HG02571 (cell line): ENCODE measurements around the gene DACH1.
"Not testable (repeated sequence)": the region's sequence is repeated elsewhere in the genome, so short reads cannot be mapped to it uniquely, and the experiment has no call there.

ENCODE experiments used
- ATAC-seq: cut with Tn5 transposase; IDR thresholded peaks from one replicate; pipeline ENCODE4 v1.9.1; 2021; ENCODE audit warnings: mild to moderate bottlenecking, moderate library complexity; ENCODE audit not compliant: unreplicated experiment

Gene DACH1

GRCh38 chr13:71866335-71867130, 471 bp downstream of the DACH1 start:
- ATAC-seq: no peak

GRCh38 chr13:71865874-71866334, 1.1 kb downstream of the DACH1 start:
- no peak for ATAC-seq

DNA sequence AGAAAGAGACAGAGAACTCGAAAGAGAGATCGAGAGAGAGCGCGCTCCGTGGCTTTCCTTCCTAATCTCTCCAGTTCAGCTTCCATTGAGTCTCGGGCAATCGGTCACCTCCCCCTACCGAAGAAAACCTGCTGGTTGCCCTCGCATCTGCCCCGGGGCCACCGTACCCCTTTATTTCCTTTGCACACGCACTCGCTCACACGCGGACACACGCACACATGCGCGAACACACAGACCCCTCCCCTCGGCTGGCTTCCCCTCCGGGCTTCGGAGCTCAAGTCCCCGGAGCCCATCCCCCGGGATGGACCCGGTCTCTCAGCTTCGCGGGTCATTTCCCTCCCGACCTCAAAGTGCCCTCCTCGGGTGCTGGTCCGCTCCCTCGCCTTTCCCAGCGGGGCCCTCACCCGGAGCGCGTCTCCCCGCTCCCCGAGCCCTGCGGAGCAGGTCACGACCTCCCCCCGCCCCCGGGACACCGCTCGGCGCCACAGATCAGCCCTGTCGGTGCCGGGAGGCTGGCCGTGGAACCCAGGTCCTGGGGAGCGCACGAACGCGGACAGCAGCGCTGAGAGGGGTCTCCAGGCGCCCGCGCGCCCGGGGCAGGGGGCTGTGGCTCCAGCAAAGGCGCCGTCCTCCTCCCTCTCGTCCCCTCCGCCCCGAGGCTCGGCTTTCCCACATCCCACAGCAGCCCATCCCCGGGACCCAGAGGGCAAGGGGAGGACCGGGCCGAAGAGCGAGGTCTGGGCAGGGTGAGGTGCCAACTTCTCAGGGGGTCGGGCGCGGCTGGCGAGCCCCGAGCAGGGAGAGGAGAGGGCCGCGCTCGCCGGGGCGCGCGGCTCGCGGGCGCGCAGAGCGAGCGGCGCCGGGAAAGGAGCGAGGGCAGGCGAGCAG, 1.8 kb downstream of the DACH1 start:
- no peak for ATAC-seq

DNA sequence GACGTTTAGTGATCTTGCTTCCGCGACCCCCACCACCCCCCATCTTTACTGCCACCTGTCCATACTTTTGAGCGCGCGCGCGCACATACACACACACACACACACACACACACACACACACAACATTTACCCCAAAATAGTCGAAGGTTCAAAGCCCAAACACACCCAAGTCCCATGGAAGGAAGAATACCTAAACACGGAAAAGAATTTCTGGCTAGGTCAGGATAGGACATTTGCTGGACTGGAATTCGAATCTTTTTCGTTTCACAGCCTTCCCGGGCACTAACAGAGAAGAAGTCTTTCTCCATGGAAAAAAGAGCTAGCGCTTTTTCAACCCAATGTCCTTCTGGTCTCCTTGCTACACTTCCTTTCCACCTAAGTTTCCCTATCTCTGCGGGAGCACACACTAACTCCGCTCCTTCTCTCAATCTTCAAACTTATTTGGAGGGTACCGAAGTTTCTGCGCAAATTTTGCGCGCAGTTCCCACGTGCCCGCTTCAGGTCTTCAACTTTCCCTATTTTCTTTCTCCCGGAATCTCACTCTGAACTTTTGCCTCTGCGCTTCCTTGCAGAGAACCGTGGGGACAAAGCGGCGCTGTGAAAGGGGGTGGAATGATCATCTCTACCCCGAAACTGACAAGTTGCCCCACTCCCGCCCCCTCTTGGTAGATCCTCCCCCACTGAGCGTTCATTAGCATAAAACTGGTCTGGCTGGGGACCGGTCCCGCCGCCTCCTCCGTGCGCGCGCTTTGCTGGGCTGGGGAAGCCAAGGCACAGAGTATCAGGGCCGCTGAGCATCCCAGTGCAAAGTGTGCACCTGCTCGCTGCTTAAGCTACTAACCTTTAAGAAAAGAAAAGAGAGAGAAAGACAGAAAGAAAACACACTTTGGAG, 2.7 kb downstream of the DACH1 start:
- ATAC-seq: no peak

DNA sequence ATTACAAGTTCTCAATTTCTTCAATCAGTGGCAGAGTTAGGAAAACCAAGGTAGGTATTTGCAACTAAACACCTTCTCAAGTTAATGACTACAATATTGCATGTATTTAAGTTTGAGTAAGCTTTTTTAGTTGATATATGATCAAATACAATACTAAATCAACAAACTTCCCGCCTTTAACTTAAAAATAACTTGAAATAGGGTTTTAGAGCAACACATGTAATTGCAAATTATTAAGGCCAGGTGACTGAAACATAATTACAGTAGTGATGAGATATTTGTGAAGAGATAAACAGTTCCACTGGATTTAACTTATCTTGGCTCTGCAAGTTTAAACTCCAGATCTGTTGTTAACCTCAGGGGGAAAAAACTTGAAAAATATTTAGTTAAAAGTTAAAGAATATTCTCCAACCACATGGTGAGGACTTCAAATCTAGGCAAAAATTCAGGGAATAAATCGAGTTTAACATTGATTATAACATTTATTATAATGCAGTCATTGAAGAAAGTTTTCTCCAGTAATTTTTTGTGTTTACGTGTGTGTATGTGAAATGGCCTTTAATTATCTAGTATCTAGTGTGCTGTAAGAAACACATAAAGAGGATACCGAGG, 3.6 kb downstream of the DACH1 start:
- no peak for ATAC-seq

- ATAC-seq: no peak
Measured at GRCh38 chr13:71862459-71862943, 4.5 kb downstream of the DACH1 start.

GRCh38 chr13:71861769-71862458, 5.1 kb downstream of the DACH1 start:
- ATAC-seq: no peak

- no peak for ATAC-seq
Measured at GRCh38 chr13:71860547-71861138, 6.4 kb downstream of the DACH1 start.

DNA sequence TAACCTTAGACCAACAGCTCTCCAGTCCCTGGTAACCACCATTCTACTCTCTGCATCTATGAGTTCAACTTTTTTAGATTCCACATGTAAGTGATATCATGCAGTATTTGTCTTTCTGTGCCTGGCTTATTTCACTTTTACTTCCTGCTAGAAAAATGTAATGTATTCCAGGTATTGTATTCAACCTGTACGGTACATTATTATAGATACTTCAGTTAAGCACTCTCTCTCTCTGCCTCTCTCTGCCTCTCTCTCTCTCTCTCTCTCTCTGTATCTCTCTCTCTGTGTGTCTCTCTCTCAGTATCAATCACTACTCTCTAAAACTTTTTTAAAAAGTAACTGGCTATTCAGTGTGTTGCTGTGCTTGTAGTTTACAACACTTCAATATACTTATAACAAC, 8.4 kb downstream of the DACH1 start:
- ATAC-seq: no peak

DNA sequence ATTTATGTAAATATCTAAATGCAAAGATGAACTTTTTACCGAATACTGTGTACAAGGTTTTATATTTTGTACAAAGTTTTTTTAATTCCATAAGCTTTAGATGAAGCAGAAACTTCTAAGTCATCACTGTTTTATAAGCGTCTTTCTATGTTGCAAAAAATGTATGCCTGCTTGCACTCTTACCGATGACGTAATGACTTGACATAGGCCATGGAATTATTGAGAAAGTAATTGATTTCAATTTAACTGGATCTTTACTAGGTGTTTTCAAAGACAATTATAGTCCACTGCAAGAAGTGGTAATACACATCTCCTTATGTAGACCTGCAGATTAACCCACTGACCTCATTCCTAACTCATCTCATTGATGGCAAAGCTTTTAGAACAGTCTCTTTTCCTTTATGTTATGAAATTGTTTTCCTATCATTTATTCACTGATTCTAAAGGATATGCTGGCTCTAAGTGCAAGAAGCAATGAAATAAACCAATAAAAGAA, 10.4 kb downstream of the DACH1 start:
- ATAC-seq: no peak

DNA sequence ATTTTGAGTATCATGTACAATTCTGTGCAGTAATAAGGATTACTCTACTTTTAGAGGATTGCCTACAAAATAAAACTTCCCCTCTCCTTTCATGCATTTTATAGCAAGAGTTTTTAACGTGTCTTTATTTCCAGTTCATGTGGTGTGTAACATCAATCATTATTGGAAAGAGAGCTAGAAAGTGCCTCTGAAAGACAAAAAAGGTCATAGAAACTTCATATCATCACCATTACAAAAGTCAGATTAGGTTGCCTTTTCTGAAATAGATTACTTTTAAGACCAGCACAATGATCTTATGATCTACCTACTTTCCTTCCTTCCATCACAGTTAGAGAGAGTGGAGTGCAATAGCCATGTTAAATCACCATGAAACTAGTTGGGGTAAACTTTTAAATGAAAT, 12.6 kb downstream of the DACH1 start:
- ATAC-seq: no peak

- ATAC-seq: no peak
Measured at GRCh38 chr13:71853725-71854124, 13.3 kb downstream of the DACH1 start.

DNA sequence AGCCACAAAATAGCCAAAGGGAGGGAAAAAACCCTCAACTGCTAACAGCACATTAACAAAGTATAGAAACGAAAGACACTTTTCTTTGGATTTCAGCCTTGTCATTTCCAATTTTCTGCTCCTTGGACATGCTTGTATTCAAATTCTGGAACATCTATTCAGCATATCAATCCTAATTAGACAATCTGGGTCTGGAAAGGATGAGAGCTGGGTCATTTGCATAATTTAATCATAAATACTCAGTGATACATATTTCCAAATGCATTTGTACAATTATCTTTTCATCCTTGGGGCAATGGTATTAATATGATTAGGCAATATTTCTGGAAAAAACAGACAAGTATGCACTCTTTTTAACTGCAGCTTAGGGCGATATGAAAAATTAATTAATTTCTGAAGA, 14.3 kb downstream of the DACH1 start:
- no peak for ATAC-seq

- no peak for ATAC-seq
Measured at GRCh38 chr13:71851498-71852409, 15.2 kb downstream of the DACH1 start.

GRCh38 chr13:71842003-71842402, 25.0 kb downstream of the DACH1 start:
- no peak for ATAC-seq

- ATAC-seq: no peak
Measured at GRCh38 chr13:71838842-71839241, 28.2 kb downstream of the DACH1 start.

- not testable (repeated sequence) for ATAC-seq
Measured at GRCh38 chr13:71837582-71837981, 29.4 kb downstream of the DACH1 start.

- no peak for ATAC-seq
Measured at GRCh38 chr13:71831716-71832115, 35.3 kb downstream of the DACH1 start.
